ENCODE data around the gene NEURL1. TPM values are rescaled to one million over a fixed set of nuclear protein-coding genes. Genes with fewer than 3 reads are reported as not detected.
A peak's percentile ranks its signal among the peaks of the same experiment; 100 is the strongest.

NEURL1 gene
- total RNA-seq, 1 donor from 2014 or later: 3.4 TPM

DNA sequence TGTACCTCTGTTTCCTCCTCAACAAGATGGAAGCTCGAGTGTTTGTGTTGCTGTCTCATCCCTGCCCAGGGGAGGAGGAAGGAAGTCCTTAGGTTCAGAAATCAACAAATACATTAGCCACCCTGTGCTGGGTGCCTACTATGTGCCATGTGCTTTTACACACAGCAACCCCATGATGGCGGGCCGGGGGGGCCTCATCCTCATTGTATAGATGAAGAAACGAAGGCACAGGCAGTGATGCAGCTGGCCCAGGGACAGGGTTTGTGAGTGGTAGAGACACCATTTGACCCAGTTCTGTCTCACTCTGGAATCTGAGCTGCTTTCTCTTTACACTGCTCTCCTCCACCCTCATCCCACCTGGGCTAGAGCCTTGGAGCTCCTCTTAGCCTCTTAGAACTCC, 39.5 kb upstream of the NEURL1 start:
- Mint-ChIP-seq H3K27me3 (ENCODE audit: insufficient read depth) (no peaks in the 10 kb centered on the region), H3K9me3 (no peaks in the 10 kb centered on the region), H3K4me3 (peak overlapping the region; percentile 77), H3K4me1 (ENCODE audit: low read depth) (peaks cover 38% of the 10 kb centered on the region), H3K36me3 (ENCODE audit: low read depth) (peaks cover 15% of the 10 kb centered on the region), H3K27ac (peak overlapping the region; percentile 25)
- DNase-seq (ENCODE audit: low spot score): no peak
- intact Hi-C loops (cut with micrococcal nuclease): no loop called here

DNA sequence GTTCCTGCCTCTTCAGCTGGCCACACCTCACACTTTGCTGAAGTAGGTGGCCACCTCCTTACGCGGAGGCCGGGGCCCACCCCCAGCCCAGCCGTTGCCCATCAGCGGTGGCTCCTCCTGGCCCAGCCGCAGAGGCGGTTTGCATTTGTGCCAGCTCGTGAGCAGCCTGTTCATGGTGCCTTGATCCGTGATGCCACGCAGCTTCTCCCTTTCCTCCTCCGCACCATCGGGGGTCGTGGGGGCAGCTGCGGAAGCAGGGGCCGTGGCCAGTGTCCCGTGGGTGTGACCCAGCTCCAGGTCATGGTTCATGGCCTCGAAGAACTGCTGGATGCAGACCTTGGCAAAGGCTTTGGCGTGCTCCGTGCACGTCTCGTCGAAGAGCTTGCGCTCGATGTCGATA, 38.3 kb upstream of the NEURL1 start:
- H3K36me3 Mint-ChIP-seq (ENCODE audit: low read depth): peaks cover 3% of the 10 kb centered on the region
- intact Hi-C loops (cut with micrococcal nuclease): no loop called here
- no peak for DNase-seq (ENCODE audit: low spot score)
- H3K4me1 Mint-ChIP-seq (ENCODE audit: low read depth): peaks cover 38% of the 10 kb centered on the region
- H3K4me3 Mint-ChIP-seq: no peak overlapping the region
- H3K9me3 Mint-ChIP-seq: no peaks in the 10 kb centered on the region
- no peaks in the 10 kb centered on the region for H3K27me3 Mint-ChIP-seq (ENCODE audit: insufficient read depth)
- no peak overlapping the region for H3K27ac Mint-ChIP-seq

- H3K4me1 Mint-ChIP-seq (ENCODE audit: low read depth): peaks cover 31% of the 10 kb centered on the region
- DNase-seq (ENCODE audit: low spot score): no peak
- intact Hi-C loops (cut with micrococcal nuclease): no loop called here
- no peaks in the 10 kb centered on the region for H3K36me3 Mint-ChIP-seq (ENCODE audit: low read depth)
- H3K27me3 Mint-ChIP-seq (ENCODE audit: insufficient read depth): no peaks in the 10 kb centered on the region
- no peak overlapping the region for H3K4me3 Mint-ChIP-seq
- peak overlapping the region; percentile 44 for H3K27ac Mint-ChIP-seq
- no peaks in the 10 kb centered on the region for H3K9me3 Mint-ChIP-seq
These were observed 37.3 kb upstream of the NEURL1 start for GRCh38 chr10:103456074-103456660.

- Mint-ChIP-seq H3K4me3 (no peak overlapping the region), H3K9me3 (no peaks in the 10 kb centered on the region), H3K27ac (peak overlapping the region; percentile 1), H3K27me3 (ENCODE audit: insufficient read depth) (no peaks in the 10 kb centered on the region), H3K4me1 (ENCODE audit: low read depth) (peaks cover 28% of the 10 kb centered on the region), H3K36me3 (ENCODE audit: low read depth) (no peaks in the 10 kb centered on the region)
- intact Hi-C loops (cut with micrococcal nuclease): no loop called here
- DNase-seq (ENCODE audit: low spot score): no peak
These were observed 36.3 kb upstream of the NEURL1 start for GRCh38 chr10:103457176-103457712.

GRCh38 chr10:103457896-103458583, 35.5 kb upstream of the NEURL1 start:
- H3K4me1 Mint-ChIP-seq (ENCODE audit: low read depth): peaks cover 23% of the 10 kb centered on the region
- H3K27ac Mint-ChIP-seq: no peak overlapping the region
- peaks cover under 1% of the 10 kb centered on the region for H3K27me3 Mint-ChIP-seq (ENCODE audit: insufficient read depth)
- H3K4me3 Mint-ChIP-seq: no peak overlapping the region
- intact Hi-C loops (cut with micrococcal nuclease): no loop called here
- H3K36me3 Mint-ChIP-seq (ENCODE audit: low read depth): no peaks in the 10 kb centered on the region
- H3K9me3 Mint-ChIP-seq: no peaks in the 10 kb centered on the region
- no peak for DNase-seq (ENCODE audit: low spot score)

DNA sequence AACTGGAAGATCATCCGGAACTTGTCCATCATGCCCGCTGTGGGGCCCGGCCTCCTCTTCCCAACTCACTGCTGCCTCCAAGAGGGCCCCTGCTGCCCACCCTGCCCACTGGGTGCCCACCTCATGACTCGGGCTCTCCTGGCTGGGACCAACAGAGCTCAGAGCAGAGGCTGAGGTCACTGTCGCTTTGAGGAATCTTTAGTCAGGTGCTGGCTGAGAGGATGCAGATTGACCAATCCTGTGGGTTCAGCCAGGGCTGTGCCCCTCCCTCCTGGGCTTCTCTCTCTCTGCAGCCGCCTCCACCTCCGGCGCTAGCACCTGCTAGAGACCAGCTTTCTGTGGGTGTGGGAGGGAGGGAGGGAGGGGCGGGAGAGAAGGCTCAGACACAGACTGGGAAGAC, 34.8 kb upstream of the NEURL1 start, which contains the start of gene CALHM1:
CALHM1 (minus strand) TSS at position 181 of the 400 bp plus-strand sequence; CDS start at position 32, 149 bp downstream.
- Mint-ChIP-seq H3K27me3 (ENCODE audit: insufficient read depth) (peaks cover 2% of the 10 kb centered on the region), H3K4me1 (ENCODE audit: low read depth) (peaks cover 19% of the 10 kb centered on the region), H3K9me3 (no peaks in the 10 kb centered on the region), H3K36me3 (ENCODE audit: low read depth) (no peaks in the 10 kb centered on the region), H3K4me3 (no peak within 1 kb of the TSS), H3K27ac (no peak within 1 kb of the TSS)
- intact Hi-C loops (cut with micrococcal nuclease): no loop called here
- DNase-seq (ENCODE audit: low spot score): no peak

DNA sequence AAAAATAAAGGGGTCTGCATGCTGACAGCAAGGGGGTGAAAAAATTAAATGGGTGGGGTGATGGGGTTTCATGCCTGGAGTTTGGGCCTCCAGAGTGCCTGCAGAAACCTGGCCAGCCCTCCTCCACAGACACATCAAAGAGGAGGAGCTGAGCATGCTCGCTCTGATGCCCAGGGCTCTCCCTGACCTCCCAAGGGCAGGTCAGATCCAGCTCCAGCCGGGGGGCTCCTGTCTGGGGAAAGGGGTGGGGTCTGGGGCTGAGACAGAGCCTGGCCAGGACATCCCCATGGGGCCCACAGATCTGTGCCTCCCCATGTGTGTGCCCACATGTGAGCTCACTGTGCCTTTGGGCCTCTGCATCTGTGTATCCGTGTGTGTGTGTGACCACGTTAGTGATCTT, 33.9 kb upstream of the NEURL1 start:
- H3K27ac Mint-ChIP-seq: no peak overlapping the region
- peaks cover 2% of the 10 kb centered on the region for H3K27me3 Mint-ChIP-seq (ENCODE audit: insufficient read depth)

GRCh38 chr10:103463499-103463898, 30.0 kb upstream of the NEURL1 start:
- intact Hi-C loops (cut with micrococcal nuclease): no loop called here
- H3K36me3 Mint-ChIP-seq (ENCODE audit: low read depth): no peaks in the 10 kb centered on the region
- no peak overlapping the region for H3K27ac Mint-ChIP-seq
- peaks cover 32% of the 10 kb centered on the region for H3K4me1 Mint-ChIP-seq (ENCODE audit: low read depth)
- H3K4me3 Mint-ChIP-seq: no peak overlapping the region
- no peaks in the 10 kb centered on the region for H3K9me3 Mint-ChIP-seq
- no peak for DNase-seq (ENCODE audit: low spot score)
- H3K27me3 Mint-ChIP-seq (ENCODE audit: insufficient read depth): peaks cover 2% of the 10 kb centered on the region

More for the DNA sequence above, 33.9 kb upstream of the NEURL1 start:
- Mint-ChIP-seq H3K9me3 (no peaks in the 10 kb centered on the region), H3K36me3 (ENCODE audit: low read depth) (no peaks in the 10 kb centered on the region), H3K4me3 (no peak overlapping the region), H3K4me1 (ENCODE audit: low read depth) (peaks cover 15% of the 10 kb centered on the region)
- intact Hi-C loops (cut with micrococcal nuclease): no loop called here
- no peak for DNase-seq (ENCODE audit: low spot score)

GRCh38 chr10:103465411-103466179, 27.9 kb upstream of the NEURL1 start:
- no peak for DNase-seq (ENCODE audit: low spot score)
- H3K27me3 Mint-ChIP-seq (ENCODE audit: insufficient read depth): peaks cover 2% of the 10 kb centered on the region
- peaks cover 32% of the 10 kb centered on the region for H3K4me1 Mint-ChIP-seq (ENCODE audit: low read depth)
- H3K4me3 Mint-ChIP-seq: no peak overlapping the region
- intact Hi-C loops (cut with micrococcal nuclease): no loop called here
- no peaks in the 10 kb centered on the region for H3K9me3 Mint-ChIP-seq
- peaks cover 2% of the 10 kb centered on the region for H3K36me3 Mint-ChIP-seq (ENCODE audit: low read depth)
- H3K27ac Mint-ChIP-seq: no peak overlapping the region

- intact Hi-C loops (cut with micrococcal nuclease): no loop called here
- H3K27me3 Mint-ChIP-seq (ENCODE audit: insufficient read depth): peaks cover 2% of the 10 kb centered on the region
- no peak for DNase-seq (ENCODE audit: low spot score)
- H3K36me3 Mint-ChIP-seq (ENCODE audit: low read depth): peaks cover 2% of the 10 kb centered on the region
- H3K4me3 Mint-ChIP-seq: no peak overlapping the region
- peaks cover 40% of the 10 kb centered on the region for H3K4me1 Mint-ChIP-seq (ENCODE audit: low read depth)
- no peaks in the 10 kb centered on the region for H3K9me3 Mint-ChIP-seq
- H3K27ac Mint-ChIP-seq: no peak overlapping the region
These were observed 26.8 kb upstream of the NEURL1 start for GRCh38 chr10:103466734-103467133.

GRCh38 chr10:103467406-103467805, 26.1 kb upstream of the NEURL1 start:
- peaks cover 47% of the 10 kb centered on the region for H3K4me1 Mint-ChIP-seq (ENCODE audit: low read depth)
- peaks cover 2% of the 10 kb centered on the region for H3K27me3 Mint-ChIP-seq (ENCODE audit: insufficient read depth)
- no peak overlapping the region for H3K27ac Mint-ChIP-seq
- peaks cover 2% of the 10 kb centered on the region for H3K36me3 Mint-ChIP-seq (ENCODE audit: low read depth)
- no peak overlapping the region for H3K4me3 Mint-ChIP-seq
- no peaks in the 10 kb centered on the region for H3K9me3 Mint-ChIP-seq
- DNase-seq (ENCODE audit: low spot score): no peak
- intact Hi-C loops (cut with micrococcal nuclease): no loop called here

DNA sequence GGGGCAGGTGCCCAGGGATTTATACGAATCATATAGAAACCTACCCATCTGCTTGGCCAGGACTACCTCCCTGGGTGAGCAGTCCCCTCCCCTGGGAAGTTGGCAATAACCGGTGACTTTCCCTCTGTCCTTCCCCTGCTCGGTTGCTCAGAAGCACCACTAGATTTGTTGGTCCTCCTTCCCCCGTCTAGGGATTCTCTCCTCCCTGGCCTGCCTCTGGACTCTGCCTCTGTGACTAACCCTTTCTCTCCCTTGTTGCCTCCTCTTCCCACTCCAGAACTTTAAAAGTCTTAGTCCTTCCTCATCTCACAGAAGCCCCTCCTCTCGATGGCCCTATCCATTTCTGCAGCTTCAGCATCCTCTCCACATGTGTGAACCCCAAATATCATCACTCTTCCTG, 24.3 kb upstream of the NEURL1 start:
- intact Hi-C loops (cut with micrococcal nuclease): no loop called here
- peaks cover 56% of the 10 kb centered on the region for H3K4me1 Mint-ChIP-seq (ENCODE audit: low read depth)
- no peak overlapping the region for H3K4me3 Mint-ChIP-seq
- H3K27me3 Mint-ChIP-seq (ENCODE audit: insufficient read depth): no peaks in the 10 kb centered on the region
- H3K36me3 Mint-ChIP-seq (ENCODE audit: low read depth): peaks cover 2% of the 10 kb centered on the region
- no peaks in the 10 kb centered on the region for H3K9me3 Mint-ChIP-seq
- no peak overlapping the region for H3K27ac Mint-ChIP-seq
- DNase-seq (ENCODE audit: low spot score): no peak
